GM21737 (cell line): Measurements from ENCODE around the gene TMED1.
"Not testable (repeated sequence)": the region's sequence is repeated elsewhere in the genome, so short reads cannot be mapped to it uniquely, and the experiment has no call there.

Source experiments
- ATAC-seq: cut with Tn5 transposase; IDR thresholded peaks from one replicate; pipeline ENCODE4 v1.9.1; 2021; ENCODE audit warnings: mild to moderate bottlenecking, moderate library complexity; ENCODE audit not compliant: unreplicated experiment

The TMED1 gene

GRCh38 chr19:10863107-10863717 is 27.2 kb upstream of the TMED1 start:
- no peak for ATAC-seq

GRCh38 chr19:10862561-10863106 is 26.6 kb upstream of the TMED1 start:
- ATAC-seq = no peak

- ATAC-seq = no peak
These were observed 25.2 kb upstream of the TMED1 start for GRCh38 chr19:10861103-10861651.

GRCh38 chr19:10858204-10858828 is 22.3 kb upstream of the TMED1 start:
- ATAC-seq = no peak

- not testable (repeated sequence) for ATAC-seq
These were observed 20.9 kb upstream of the TMED1 start for GRCh38 chr19:10856899-10857298.

GRCh38 chr19:10855879-10856522 is 20.0 kb upstream of the TMED1 start:
- no peak for ATAC-seq

- no peak for ATAC-seq
These were observed 18.5 kb upstream of the TMED1 start for GRCh38 chr19:10854350-10855089.

GRCh38 chr19:10852941-10853340 is 16.9 kb upstream of the TMED1 start:
- no peak for ATAC-seq

GRCh38 chr19:10852098-10852800 is 16.2 kb upstream of the TMED1 start:
- no peak for ATAC-seq

GRCh38 chr19:10850631-10851030 is 14.6 kb upstream of the TMED1 start:
- ATAC-seq = no peak

- no peak for ATAC-seq
These were observed 12.3 kb upstream of the TMED1 start, which contains the start of gene C19orf38 for GRCh38 chr19:10848230-10848856. Gene C19orf38, plus strand, starts transcription at chr19:10848415. Its CDS starts 94 bp downstream, at chr19:10848509.

GRCh38 chr19:10846500-10847202 is 10.6 kb upstream of the TMED1 start:
- ATAC-seq = no peak

- ATAC-seq = no peak
These were observed 6.8 kb upstream of the TMED1 start for GRCh38 chr19:10842788-10843187.

- ATAC-seq = no peak
These were observed 3.4 kb upstream of the TMED1 start for GRCh38 chr19:10839114-10840050.

GRCh38 chr19:10838377-10838776 is 2.4 kb upstream of the TMED1 start:
- ATAC-seq = no peak

- not testable (repeated sequence) for ATAC-seq
These were observed 1.6 kb upstream of the TMED1 start for GRCh38 chr19:10837649-10838048.

- ATAC-seq = peak; percentile 23
These were observed 693 bp upstream of the TMED1 start for GRCh38 chr19:10836479-10837330.
